Caki2 (cell line): Measurements from ENCODE around the gene TRIP4. TPM values are rescaled to one million over a fixed set of nuclear protein-coding genes. Genes with fewer than 3 reads are reported as not detected.

ENCODE experiments used
- DNase-seq: peaks from one replicate; pipeline ENCODE4 v3.0.0-alpha.2; 2015; ENCODE audit warnings: low read depth
- in situ Hi-C: cut with HindIII; loops from 2 replicates; pipeline ENCODE4 v1.10.0; 2016; ENCODE audit warnings: low sequenced_read_pairs, low pct_unique_long_range_greater_than_20kb, mixed read lengths
- total RNA-seq: library from RNA; depleted of rRNA; stranded (reverse); fragments of >200 nt; shearing (Covaris generic); gene quantifications from 2 replicates; pipeline ENCODE4 v1.2.3, GENCODE V29; 2014; ENCODE audit warnings: low replicate concordance

The TRIP4 gene
- total RNA-seq, 1 experiment from 2014 or later = 26.8 TPM

DNA sequence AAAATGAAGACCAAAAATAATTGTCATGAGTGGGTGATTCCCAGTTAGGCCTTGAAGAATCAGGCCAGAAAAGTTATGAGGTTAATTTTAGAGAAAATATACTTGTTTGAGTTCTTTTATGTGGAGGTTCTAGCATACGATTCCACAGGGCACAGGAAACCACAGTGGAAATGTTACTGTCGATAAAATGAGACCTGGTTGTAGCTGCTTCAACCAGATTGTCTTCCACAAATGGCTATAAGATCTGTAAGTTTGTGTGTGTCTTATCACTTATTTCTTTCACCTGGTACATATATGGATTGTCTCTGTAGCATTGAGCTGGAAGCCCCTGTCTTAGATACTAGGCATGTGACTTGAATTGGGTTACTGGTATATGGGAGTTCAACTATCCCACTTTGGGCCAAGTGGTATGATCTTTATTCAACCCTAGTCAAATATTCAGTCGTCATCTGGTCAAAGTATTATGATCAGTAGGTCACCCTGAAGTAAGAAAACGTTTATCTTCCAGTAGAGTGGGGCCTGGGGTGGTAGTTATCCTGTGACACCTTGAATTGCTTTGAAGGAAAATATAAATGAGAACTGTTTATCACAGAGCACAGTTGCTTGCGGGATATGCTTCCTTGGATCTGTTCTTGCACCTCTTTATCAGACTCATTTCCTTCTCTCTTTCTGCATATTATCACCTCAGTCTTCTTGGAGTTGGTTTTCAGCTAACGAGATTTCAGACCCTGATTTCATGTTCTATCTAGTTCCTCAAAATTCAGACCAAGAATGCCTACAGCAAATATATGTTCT is 51.2 kb downstream of the TRIP4 start:
- in situ Hi-C loops = loop anchor here (10.0 kb wide), 1 partner anchor 246 kb away; no protein-coding TSS in a partner anchor
- DNase-seq = no peak

GRCh38 chr15:64441852-64442251 is 54.2 kb downstream of the TRIP4 start:
- in situ Hi-C loops = no loop called here
- no peak for DNase-seq

DNA sequence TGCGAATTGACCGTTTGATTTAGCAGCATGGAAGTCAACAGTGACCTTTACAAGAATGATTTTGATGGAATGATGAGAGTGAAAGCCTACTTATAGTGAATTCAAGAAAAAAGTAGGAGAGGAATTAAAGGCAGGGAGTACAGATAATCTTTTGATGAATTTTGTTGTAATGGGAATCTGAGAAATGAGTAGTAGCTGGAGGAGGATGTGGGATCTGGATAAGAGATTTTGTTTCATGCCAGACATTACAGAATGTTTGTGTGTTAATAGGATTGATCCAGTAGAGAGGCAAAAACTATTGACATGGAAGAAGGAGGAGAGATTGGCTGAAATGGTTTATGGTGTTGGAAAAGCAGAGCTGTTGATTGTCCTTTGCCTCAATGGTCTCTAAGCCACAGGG is 55.4 kb downstream of the TRIP4 start:
- in situ Hi-C loops = no loop called here
- no peak for DNase-seq

- in situ Hi-C loops = no loop called here
- DNase-seq = peak; percentile 78
Observed at GRCh38 chr15:64443747-64444621, 56.3 kb downstream of the TRIP4 start.

DNA sequence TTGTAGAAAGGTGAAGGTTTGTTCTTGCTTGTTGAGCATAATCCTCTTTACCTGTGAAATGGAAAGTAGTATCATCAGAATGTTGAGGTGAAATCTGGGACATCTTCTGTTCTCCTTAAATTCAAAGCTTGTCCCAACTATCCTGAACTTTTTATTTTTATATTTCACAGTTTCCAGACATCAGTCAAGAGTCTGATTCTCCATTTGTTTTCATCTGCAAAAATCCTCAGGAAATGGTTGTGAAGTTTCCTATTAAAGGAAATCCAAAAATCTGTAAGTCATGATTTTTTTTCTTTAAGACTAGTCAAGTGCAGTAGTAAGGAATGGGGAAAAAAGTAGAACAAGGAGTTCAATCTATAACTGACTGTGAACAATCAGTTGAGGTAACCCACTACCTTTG is 57.2 kb downstream of the TRIP4 start:
- in situ Hi-C loops = no loop called here
- no peak for DNase-seq

- DNase-seq = no peak
- in situ Hi-C loops = no loop called here
Observed at GRCh38 chr15:64447536-64448315, 60.1 kb downstream of the TRIP4 start.

DNA sequence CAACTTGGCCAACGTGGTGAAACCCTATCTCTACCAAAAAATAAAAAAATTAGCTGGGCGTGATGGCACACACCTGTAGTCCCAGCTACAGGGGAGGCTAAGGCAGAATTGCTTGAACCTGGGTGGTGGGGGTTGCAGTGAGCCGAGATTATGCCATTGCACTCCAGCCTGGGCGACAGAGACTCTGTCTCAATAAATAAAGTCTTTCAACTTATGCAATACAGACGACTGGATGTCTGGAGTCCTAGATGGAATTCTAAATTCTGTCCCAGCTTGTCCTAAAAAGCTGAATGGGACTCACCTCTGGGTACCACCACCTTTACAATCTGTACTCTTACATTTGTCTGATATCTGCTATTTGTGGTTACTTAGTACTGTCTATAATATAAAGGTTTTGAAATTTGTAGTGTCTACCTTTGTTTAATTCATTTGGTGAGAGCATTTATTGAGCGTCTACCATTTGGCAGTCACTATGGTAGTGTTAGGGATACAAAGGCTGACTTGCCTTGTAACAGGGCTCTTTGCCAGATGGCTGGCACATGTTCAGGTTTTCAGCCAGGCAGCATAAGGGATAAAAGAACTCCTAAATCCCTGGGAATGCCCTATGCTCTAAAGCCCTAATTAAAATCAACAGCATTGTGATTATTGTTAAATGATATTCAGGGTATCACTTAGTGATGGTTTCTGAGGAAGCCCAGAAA is 65.5 kb downstream of the TRIP4 start:
- DNase-seq = no peak
- in situ Hi-C loops = no loop called here

- in situ Hi-C loops = no loop called here
- DNase-seq = no peak
Observed at GRCh38 chr15:64453689-64454037, 66.0 kb downstream of the TRIP4 start.

- in situ Hi-C loops = no loop called here
- no peak for DNase-seq
Observed at GRCh38 chr15:64454282-64454681, 66.6 kb downstream of the TRIP4 start.

- DNase-seq = no peak
Observed at GRCh38 chr15:64455961-64456371, 68.3 kb downstream of the TRIP4 start.

DNA sequence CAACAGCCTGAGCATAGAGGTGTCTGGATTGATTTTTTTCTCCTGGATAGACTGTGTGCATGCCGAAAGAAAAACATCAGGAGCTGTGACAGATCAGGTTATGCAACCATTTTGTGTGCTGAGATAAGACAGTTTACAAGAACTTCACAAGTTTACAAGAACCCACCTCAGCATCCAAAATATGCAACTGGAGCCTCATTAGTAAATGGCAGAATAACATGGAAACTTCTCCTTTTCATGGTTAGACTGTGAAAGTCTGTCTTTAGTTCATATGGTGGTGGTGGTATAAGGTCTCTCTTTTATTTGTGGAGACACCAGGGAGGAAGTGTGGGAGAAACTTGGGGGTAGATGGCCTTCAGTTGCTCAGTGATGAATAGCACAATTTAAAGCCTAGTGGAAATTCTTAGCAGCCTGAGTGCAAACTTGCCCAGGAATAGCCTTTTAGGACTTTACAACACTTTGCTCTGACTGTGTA is 69.0 kb downstream of the TRIP4 start:
- in situ Hi-C loops = no loop called here
- no peak for DNase-seq

More at GRCh38 chr15:64455961-64456371, 68.3 kb downstream of the TRIP4 start:
- in situ Hi-C loops = no loop called here

GRCh38 chr15:64459066-64459781 is 71.6 kb downstream of the TRIP4 start:
- in situ Hi-C loops = no loop called here

DNA sequence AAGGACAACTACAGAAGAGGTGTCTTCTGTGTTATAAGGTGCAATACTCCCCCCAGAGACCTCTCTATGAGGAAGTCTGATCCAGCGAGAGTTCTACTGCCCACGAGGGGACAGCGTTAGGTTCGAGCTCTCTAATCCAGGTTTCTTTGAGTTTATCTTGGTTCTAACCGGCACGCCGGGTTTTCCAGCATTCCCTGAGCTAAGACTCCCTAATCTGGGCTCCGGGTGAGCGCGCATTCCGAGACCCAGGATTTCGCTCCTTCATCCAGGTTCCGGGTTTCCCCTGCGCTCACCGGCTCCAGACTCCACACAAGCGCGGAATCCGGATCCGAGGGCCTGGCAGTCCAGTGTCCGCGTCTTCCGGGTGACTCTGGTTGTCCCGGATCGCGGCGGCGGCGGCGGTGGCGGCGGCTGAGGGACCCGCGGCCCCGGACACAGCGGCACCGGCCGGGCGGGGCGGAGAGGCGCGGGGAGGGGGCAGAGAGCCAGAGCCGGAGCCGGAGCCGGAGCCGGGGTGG is 72.6 kb downstream of the TRIP4 start, which contains the start of gene ZNF609:
Gene ZNF609, plus strand, starts transcription at position 373 of the 518 bp plus-strand sequence. CDS start 38,842 bp downstream, outside the sequence.
- peak; percentile 87 for DNase-seq
- in situ Hi-C loops = no loop called here

More at GRCh38 chr15:64459066-64459781, 71.6 kb downstream of the TRIP4 start:
- DNase-seq = no peak

GRCh38 chr15:64460724-64461720 is 73.4 kb downstream of the TRIP4 start:
- in situ Hi-C loops = no loop called here
- DNase-seq = peak; percentile 75

- in situ Hi-C loops = no loop called here
- DNase-seq = no peak
Observed at GRCh38 chr15:64461721-64462162, 74.1 kb downstream of the TRIP4 start.

GRCh38 chr15:64462492-64462891 is 74.9 kb downstream of the TRIP4 start:
- in situ Hi-C loops = no loop called here

More at GRCh38 chr15:64462492-64462891, 74.9 kb downstream of the TRIP4 start:
- no peak for DNase-seq
